Mucosa of descending colon (tissue), 3 donors: Measurements from ENCODE around the gene SMC6. TPM values are rescaled to one million over a fixed set of nuclear protein-coding genes. Genes with fewer than 3 reads are reported as not detected.

ENCODE experiments used
- ATAC-seq: fragments of 200-7000 bp; cut with Tn5 transposase; one replicate; pipeline ENCODE4 v1.9.1; 2020; ENCODE audit warnings: mild to moderate bottlenecking, moderate library complexity
- DNase-seq, 3 donors: peaks; one replicate each; pipeline ENCODE4 v3.0.0-alpha.2; 2020
- H3K36me3 ChIP-seq: fragments of 200-600 bp; one replicate; pipeline ENCODE4 v1.8.0; 2021; ENCODE audit warnings: low read depth, mild to moderate bottlenecking
- H3K4me1 ChIP-seq: fragments of 200-600 bp; one replicate; pipeline ENCODE4 v1.8.0; 2021; ENCODE audit warnings: low read depth, mild to moderate bottlenecking
- H3K4me3 ChIP-seq: fragments of 200-600 bp; one replicate; pipeline ENCODE4 v1.8.0; 2021; ENCODE audit warnings: mild to moderate bottlenecking
- H3K9me3 ChIP-seq: fragments of 200-600 bp; one replicate; pipeline ENCODE4 v1.8.0; 2021; ENCODE audit warnings: mild to moderate bottlenecking
- CTCF ChIP-seq: fragments of 200-600 bp; IDR thresholded peaks from one replicate; pipeline ENCODE4 v1.8.0; 2022; ENCODE audit warnings: antibody characterized with exemption, mild to moderate bottlenecking
- intact Hi-C, 2 donors: fragments of 100-400 bp; cut with DNase I in 1 of 2; cut with micrococcal nuclease in 1 of 2; formaldehyde crosslinking; loops; one replicate each; pipeline versions ENCODE4 v1.11.0 to v1.11.1; 2022; cut with DNase I, micrococcal nuclease
- long read RNA-seq, 2 donors: library from polyadenylated mRNA; unstranded; transcript quantifications; one replicate each; pipeline ENCODE4 v2.0.0, GENCODE V29; 2019 to 2021
- total RNA-seq, 3 donors: library from RNA; stranded (reverse); fragmentation: NEBNext Ultra II Directional in 2 of 3; extraction: Animal tissue kit (Norgen Biotek cat#: 25700) in 2 of 3; gene quantifications; one replicate each; pipeline versions ENCODE4 v1.2.1 to v1.2.4, GENCODE V29; 2021 to 2023
- donor health status: DM: no; HTN: no; CAD: no; lungs with moderate emphysema.
- donor health status: DM: no; HTN: no; CAD: no.
- donor health status: DM: no; HTN: yes; CAD: no.

Gene SMC6
- total RNA-seq: 10 to 100 TPM; 18.1 to 24.8 (median 22.9) TPM
- long read RNA-seq, donor 1, full-length matches to known transcripts: 13 of 18 reads
- long read RNA-seq, donor 1, partial matches to known transcripts: 2 of 18 reads
- long read RNA-seq, donor 1, other reads (novel, unspliced or antisense): 3 of 18 reads
- long read RNA-seq, donor 2, partial matches to known transcripts: 13 of 20 reads
- long read RNA-seq, donor 2, other reads (novel, unspliced or antisense): 7 of 20 reads

- ATAC-seq (peak; percentile 92), DNase-seq (peak; percentile 93 to 95 (median 94))
- Histone ChIP-seq H3K9me3 (no peaks in the 10 kb centered on the region), H3K4me3 (peak within 1 kb of the TSS; percentile 88), H3K36me3 (no peaks in the 10 kb centered on the region), H3K4me1 (peaks cover 42% of the 10 kb centered on the region)
- TF ChIP-seq CTCF: no peak
- intact Hi-C loops: no loop called here
Observed at GRCh38 chr2:17753803-17754663, at the start of gene SMC6, which contains the start of gene GEN1. Gene SMC6 (minus strand): TSS chr2:17753810. CDS start chr2:17745946, 7,864 bp downstream. Gene GEN1 (plus strand): TSS chr2:17754138. CDS start chr2:17759944, 5,806 bp downstream.

GRCh38 chr2:17800693-17801458 is 47.3 kb upstream of the SMC6 start:
- Histone ChIP-seq H3K9me3 (no peaks in the 10 kb centered on the region), H3K36me3 (no peaks in the 10 kb centered on the region), H3K4me1 (peaks cover 8% of the 10 kb centered on the region), H3K4me3 (no peak overlapping the region)
- ATAC-seq: peak; percentile 75
- peak; percentile 65 to 81 (median 73) for DNase-seq
- TF ChIP-seq CTCF: no peak
- intact Hi-C loops: no loop called here

- Histone ChIP-seq H3K9me3 (no peaks in the 10 kb centered on the region), H3K4me1 (peaks cover 8% of the 10 kb centered on the region), H3K36me3 (no peaks in the 10 kb centered on the region), H3K4me3 (no peak overlapping the region)
- no peak for DNase-seq
- no peak for TF ChIP-seq CTCF
- intact Hi-C loops: no loop called here
- ATAC-seq: peak; percentile 17
Observed at GRCh38 chr2:17800219-17800618, 46.6 kb upstream of the SMC6 start.

- TF ChIP-seq CTCF: no peak
- ATAC-seq (peak; percentile 44), DNase-seq (no peak)
- Histone ChIP-seq H3K4me3 (no peak overlapping the region), H3K4me1 (peaks cover 8% of the 10 kb centered on the region), H3K9me3 (no peaks in the 10 kb centered on the region), H3K36me3 (no peaks in the 10 kb centered on the region)
- intact Hi-C loops: no loop called here
Observed at GRCh38 chr2:17799301-17800120, 45.9 kb upstream of the SMC6 start.

GRCh38 chr2:17798338-17798737 is 44.7 kb upstream of the SMC6 start:
- Histone ChIP-seq H3K36me3 (no peaks in the 10 kb centered on the region), H3K9me3 (no peaks in the 10 kb centered on the region), H3K4me3 (no peak overlapping the region), H3K4me1 (peaks cover 8% of the 10 kb centered on the region)
- TF ChIP-seq CTCF: no peak
- DNase-seq: no peak
- intact Hi-C loops: no loop called here
- no peak for ATAC-seq
